H9 (cell line): ENCODE measurements around the gene PLD3. TPM values are rescaled to one million over a fixed set of nuclear protein-coding genes. Genes with fewer than 3 reads are reported as not detected.

Source experiments
- DNase-seq: peaks from one replicate; pipeline ENCODE4 v3.0.0-alpha.2; 2017
- H2AFZ ChIP-seq: one replicate; pipeline ENCODE4 v1.6.1; 2013; ENCODE audit warnings: mild to moderate bottlenecking, low read length, control low read depth, moderate library complexity
- H2AK5ac ChIP-seq: 2 replicates; pipeline ENCODE4 v1.6.1; 2013; ENCODE audit warnings: low read length, control low read depth, mixed read lengths; ENCODE audit not compliant: insufficient read length
- H2BK120ac ChIP-seq: one replicate; pipeline ENCODE4 v1.6.1; 2013; ENCODE audit warnings: low read depth, mild to moderate bottlenecking, low read length, control low read depth, inconsistent platforms; ENCODE audit not compliant: poor library complexity, severe bottlenecking
- H2BK12ac ChIP-seq: 2 replicates; pipeline ENCODE4 v1.6.1; 2013; ENCODE audit warnings: low read length, control low read depth, mixed read lengths, low read depth; ENCODE audit not compliant: insufficient read length
- H2BK15ac ChIP-seq: 2 replicates; pipeline ENCODE4 v1.6.1; 2013; ENCODE audit warnings: low read depth, low read length, control low read depth
- H2BK20ac ChIP-seq: one replicate; pipeline ENCODE4 v1.6.1; 2013; ENCODE audit warnings: low read depth, mild to moderate bottlenecking, low read length, control low read depth, inconsistent platforms; ENCODE audit not compliant: poor library complexity, severe bottlenecking
- H2BK5ac ChIP-seq: 2 replicates; pipeline ENCODE4 v1.6.1; 2013; ENCODE audit warnings: low read length, control low read depth, mixed read lengths; ENCODE audit not compliant: insufficient read length
- H3K14ac ChIP-seq: 2 replicates; pipeline ENCODE4 v1.6.1; 2013; ENCODE audit warnings: low read length, control low read depth; ENCODE audit not compliant: insufficient read depth
- H3K18ac ChIP-seq: 2 replicates; pipeline ENCODE4 v1.6.1; 2013; ENCODE audit warnings: low read depth, mild to moderate bottlenecking, mixed read lengths, low read length, control low read depth; ENCODE audit not compliant: insufficient read length
- H3K23ac ChIP-seq: 2 replicates; pipeline ENCODE4 v1.6.1; 2013; ENCODE audit warnings: low read length, control low read depth, mixed read lengths, low read depth; ENCODE audit not compliant: insufficient read length
- H3K23me2 ChIP-seq: 2 replicates; pipeline ENCODE4 v1.6.1; 2013; ENCODE audit warnings: low read depth, mild to moderate bottlenecking, mixed read lengths, low read length, control low read depth; ENCODE audit not compliant: insufficient read length, poor library complexity, severe bottlenecking
- H3K27ac ChIP-seq: 2 replicates; pipeline ENCODE4 v1.5.1; 2013; ENCODE audit warnings: low read length, control low read depth, mixed read lengths, low read depth; ENCODE audit not compliant: insufficient read length
- H3K27me3 ChIP-seq: 2 replicates; pipeline ENCODE4 v1.6.1; 2013; ENCODE audit warnings: low read length, control low read depth, inconsistent platforms; ENCODE audit not compliant: insufficient read depth
- H3K4ac ChIP-seq: 2 replicates; pipeline ENCODE4 v1.6.1; 2013; ENCODE audit warnings: low read depth, mild to moderate bottlenecking, control low read depth, inconsistent platforms, low read length, moderate library complexity
- H3K4me1 ChIP-seq: 2 replicates; pipeline ENCODE4 v1.6.1; 2013; ENCODE audit warnings: low read length, control low read depth, inconsistent platforms; ENCODE audit not compliant: insufficient read depth
- H3K4me2 ChIP-seq: 2 replicates; pipeline ENCODE4 v1.6.1; 2013; ENCODE audit warnings: low read length, control low read depth, mixed read lengths; ENCODE audit not compliant: insufficient read length, insufficient read depth
- H3K56ac ChIP-seq: 2 replicates; pipeline ENCODE4 v1.6.1; 2013; ENCODE audit warnings: low read depth, mild to moderate bottlenecking, mixed read lengths, low read length, control low read depth; ENCODE audit not compliant: insufficient read length
- H3K79me1 ChIP-seq: 2 replicates; pipeline ENCODE4 v1.6.1; 2013; ENCODE audit warnings: low read depth, mild to moderate bottlenecking, moderate library complexity, low read length, control low read depth, inconsistent platforms; ENCODE audit not compliant: insufficient read depth, poor library complexity, severe bottlenecking
- H3K79me2 ChIP-seq: 2 replicates; pipeline ENCODE4 v1.6.1; 2013; ENCODE audit warnings: low read length, control low read depth, inconsistent platforms; ENCODE audit not compliant: insufficient read depth
- H3K9ac ChIP-seq: 2 replicates; pipeline ENCODE4 v1.6.1; 2013; ENCODE audit warnings: low read length, control low read depth, mixed read lengths; ENCODE audit not compliant: insufficient read length; ENCODE audit errors: extremely low read depth
- H3K9me3 ChIP-seq: one replicate; pipeline ENCODE4 v1.6.1; 2013; ENCODE audit warnings: low read depth, low read length, inconsistent platforms; ENCODE audit not compliant: control insufficient read depth
- H3T11ph ChIP-seq: one replicate; pipeline ENCODE4 v1.6.1; 2013; ENCODE audit warnings: mild to moderate bottlenecking, low read length, control low read depth, inconsistent platforms
- H4K20me1 ChIP-seq: one replicate; pipeline ENCODE4 v1.6.1; 2013; ENCODE audit not compliant: control insufficient read depth, insufficient read length, insufficient read depth
- H4K5ac ChIP-seq: 2 replicates; pipeline ENCODE4 v1.6.1; 2013; ENCODE audit warnings: low read depth, mild to moderate bottlenecking, mixed read lengths, low read length, control low read depth; ENCODE audit not compliant: insufficient read length
- H4K8ac ChIP-seq: replicated peaks from 2 replicates; pipeline ENCODE4 v1.6.1; 2013; ENCODE audit warnings: low read length, control low read depth, mixed read lengths, low read depth; ENCODE audit not compliant: insufficient read length
- H4K91ac ChIP-seq: 2 replicates; pipeline ENCODE4 v1.6.1; 2013; ENCODE audit warnings: low read depth, mild to moderate bottlenecking, moderate library complexity, mixed read lengths, low read length, control low read depth; ENCODE audit not compliant: insufficient read length
- H3K27ac Mint-ChIP-seq, 3 experiments: 2 replicates in 2 of 3; 3 replicates in 1 of 3; pipeline ENCODE4 v1.8.0; 2020 to 2021; ENCODE audit warnings: mixed read lengths in 3 of 3, mild to moderate bottlenecking in 1 of 3, moderate library complexity in 1 of 3
- H3K27me3 Mint-ChIP-seq: 2 replicates; pipeline ENCODE4 v1.8.0; 2021; ENCODE audit warnings: low read depth, mild to moderate bottlenecking, moderate library complexity, mixed read lengths
- H3K36me3 Mint-ChIP-seq, 3 experiments: 2 replicates in 2 of 3; 3 replicates in 1 of 3; pipeline ENCODE4 v1.8.0; 2020 to 2021; ENCODE audit warnings: low read depth in 3 of 3, mixed read lengths in 3 of 3; ENCODE audit not compliant: insufficient read depth in 1 of 3
- H3K4me1 Mint-ChIP-seq, 2 experiments: 2 replicates each; pipeline ENCODE4 v1.8.0; 2020; ENCODE audit warnings: mixed read lengths in 2 of 2
- H3K4me3 Mint-ChIP-seq, 2 experiments: 2 replicates in 1 of 2; 3 replicates in 1 of 2; pipeline ENCODE4 v1.8.0; 2020 to 2021; ENCODE audit warnings: mild to moderate bottlenecking in 2 of 2, mixed read lengths in 2 of 2, moderate library complexity in 1 of 2
- H3K9me3 Mint-ChIP-seq, 2 experiments: 2 replicates in 1 of 2; 3 replicates in 1 of 2; pipeline ENCODE4 v1.8.0; 2020; ENCODE audit warnings: mild to moderate bottlenecking in 2 of 2, mixed read lengths in 2 of 2, moderate library complexity in 1 of 2
- WGBS: extraction: QIAGEN DNeasy Blood & Tissue Kit; methylation state at CpG from one replicate; pipeline ENCODE4 v1.1.7; 2013; ENCODE audit warnings: missing lambda C conversion rate, low lambda C conversion rate, mixed read lengths; ENCODE audit not compliant: insufficient read length; ENCODE audit errors: extremely low coverage; 5-methylcytosine and 5-hydroxymethylcytosine counted together
- microRNA-seq: library from miRNA; unstranded; fragments of <30 nt; microRNA quantifications from one replicate; pipeline ENCODE4, GENCODE V29; 2020; ENCODE audit warnings: borderline microRNAs expressed
- total RNA-seq: library from RNA; stranded (reverse); gene quantifications from 2 replicates; pipeline ENCODE4 v1.2.1, GENCODE V29; 2021
- TF ChIP-seq, protein P1 (sequence below): fragments of 200-600 bp; sonication (generic); conservative IDR thresholded peaks from 3 replicates; pipeline ENCODE4 v1.8.0; 2021; ENCODE audit warnings: antibody characterized with exemption, mild to moderate bottlenecking

The PLD3 gene
- total RNA-seq, 1 experiment from 2014 or later: 194 TPM

DNA sequence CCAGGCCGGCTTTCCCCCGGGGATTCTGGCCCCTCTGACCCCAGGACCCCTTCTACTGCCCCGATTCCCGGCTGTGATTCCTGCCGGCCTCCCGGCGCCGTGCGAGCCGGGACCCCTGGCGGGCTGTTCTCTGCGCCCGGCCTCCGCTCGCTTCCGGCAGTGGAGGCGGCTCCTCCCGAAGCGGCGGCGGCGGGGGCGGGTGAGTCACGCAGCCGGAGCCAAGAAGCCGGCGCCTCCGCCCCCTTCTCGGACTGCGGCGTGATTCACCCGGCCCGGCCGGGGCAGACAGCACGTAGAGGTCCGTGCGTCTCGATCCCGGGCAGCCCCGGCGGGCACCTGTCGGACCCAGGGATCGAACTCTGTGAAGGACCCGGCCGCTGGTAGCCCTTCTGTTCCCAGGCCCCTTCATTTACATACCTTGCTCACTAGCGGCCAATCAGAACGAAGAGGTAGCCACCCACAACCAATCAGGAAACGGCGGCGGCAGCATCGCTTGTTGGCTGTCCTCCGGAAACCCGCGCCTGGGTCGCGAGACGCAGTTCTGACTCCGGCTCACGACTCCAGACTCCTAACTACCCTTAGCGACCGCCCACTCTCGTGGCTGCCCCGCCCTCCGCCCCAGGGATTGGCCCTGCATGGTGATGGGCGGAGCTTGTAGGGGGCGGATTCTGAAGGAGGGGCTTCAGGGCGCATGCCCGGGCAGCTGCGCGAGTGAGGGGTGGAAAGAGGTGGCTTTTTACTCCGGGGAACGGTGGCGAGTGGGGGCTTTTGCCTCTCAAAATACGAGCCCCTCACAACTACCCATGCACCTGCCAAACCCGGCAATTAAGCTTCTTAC lies 77.2 kb downstream of the PLD3 start, which contains the start of gene SERTAD1:
Gene SERTAD1, minus strand, starts transcription at position 543 of the 838 bp plus-strand sequence. CDS start 2,446 bp downstream, outside the sequence.
- H3K27me3 ChIP-seq: no peaks in the 10 kb centered on the region
- peaks cover 16% of the 10 kb centered on the region for H3K23me2 ChIP-seq
- Mint-ChIP-seq H3K27me3 (no peaks in the 10 kb centered on the region), H3K9me3 (no peaks in the 10 kb centered on the region), H3K4me3 (peak within 1 kb of the TSS; percentile 91 to 97), H3K36me3 (peaks cover 0 to 5% (median 4%) of the 10 kb centered on the region in 3 experiments; a peak in 3 of 7 replicates), H3K4me1 (peaks cover 19% of the 10 kb centered on the region in 2 experiments), H3K27ac (peak within 1 kb of the TSS; percentile 93 to 96 (median 95))
- no peak within 1 kb of the TSS for H4K91ac ChIP-seq
- peak within 1 kb of the TSS; percentile 13 for H2BK20ac ChIP-seq
- no peaks in the 10 kb centered on the region for H3K79me2 ChIP-seq
- H4K20me1 ChIP-seq: no peaks in the 10 kb centered on the region
- no peak within 1 kb of the TSS for H3K4ac ChIP-seq
- peak within 1 kb of the TSS; percentile 60 for H3K9ac ChIP-seq
- peak; percentile 100 for DNase-seq
- no peak within 1 kb of the TSS for H4K8ac ChIP-seq
- peak within 1 kb of the TSS; percentile 74 for H3K14ac ChIP-seq
- no peaks in the 10 kb centered on the region for H3K9me3 ChIP-seq
- peak within 1 kb of the TSS; percentile 90 for H3K4me2 ChIP-seq
- no peak within 1 kb of the TSS for H3K27ac ChIP-seq
- H2AFZ ChIP-seq: no peak within 1 kb of the TSS
- WGBS: no CpG with 5 or more reads among the region's 75 CpGs
- no peak within 1 kb of the TSS for H4K5ac ChIP-seq
- no peaks in the 10 kb centered on the region for H3K79me1 ChIP-seq
- no peaks in the 10 kb centered on the region; the same call in 1 of the 2 replicates for H3K4me1 ChIP-seq
- H2BK5ac ChIP-seq: no peak within 1 kb of the TSS
- TF ChIP-seq, protein P1, sequence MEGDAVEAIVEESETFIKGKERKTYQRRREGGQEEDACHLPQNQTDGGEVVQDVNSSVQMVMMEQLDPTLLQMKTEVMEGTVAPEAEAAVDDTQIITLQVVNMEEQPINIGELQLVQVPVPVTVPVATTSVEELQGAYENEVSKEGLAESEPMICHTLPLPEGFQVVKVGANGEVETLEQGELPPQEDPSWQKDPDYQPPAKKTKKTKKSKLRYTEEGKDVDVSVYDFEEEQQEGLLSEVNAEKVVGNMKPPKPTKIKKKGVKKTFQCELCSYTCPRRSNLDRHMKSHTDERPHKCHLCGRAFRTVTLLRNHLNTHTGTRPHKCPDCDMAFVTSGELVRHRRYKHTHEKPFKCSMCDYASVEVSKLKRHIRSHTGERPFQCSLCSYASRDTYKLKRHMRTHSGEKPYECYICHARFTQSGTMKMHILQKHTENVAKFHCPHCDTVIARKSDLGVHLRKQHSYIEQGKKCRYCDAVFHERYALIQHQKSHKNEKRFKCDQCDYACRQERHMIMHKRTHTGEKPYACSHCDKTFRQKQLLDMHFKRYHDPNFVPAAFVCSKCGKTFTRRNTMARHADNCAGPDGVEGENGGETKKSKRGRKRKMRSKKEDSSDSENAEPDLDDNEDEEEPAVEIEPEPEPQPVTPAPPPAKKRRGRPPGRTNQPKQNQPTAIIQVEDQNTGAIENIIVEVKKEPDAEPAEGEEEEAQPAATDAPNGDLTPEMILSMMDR: peak; percentile 91
- no peak within 1 kb of the TSS for H2BK120ac ChIP-seq
- H3K18ac ChIP-seq: peak within 1 kb of the TSS; percentile 64
- no peak within 1 kb of the TSS for H3K56ac ChIP-seq
- H3T11ph ChIP-seq: no peak within 1 kb of the TSS
- H2AK5ac ChIP-seq: no peak within 1 kb of the TSS
- H2BK15ac ChIP-seq: no peak within 1 kb of the TSS
- no peak within 1 kb of the TSS for H3K23ac ChIP-seq
- no peak within 1 kb of the TSS for H2BK12ac ChIP-seq

Small RNAs within 50 kb of the gene (microRNA-seq; reads per million reads assigned to microRNA genes)
- gene MIR6796: not detected

Other genes with a start within 250 kb of the PLD3 start
- 17.7 and 19.0 TPM in 2 replicates for gene MAP3K10, start 157.3 kb upstream of the PLD3 start, total RNA-seq
- gene TTC9B, start 130.3 kb upstream of the PLD3 start, total RNA-seq: 0.15 and 0.31 TPM in 2 replicates
- gene CCNP, start 122.0 kb upstream of the PLD3 start, total RNA-seq: 0.31 and 0.35 TPM in 2 replicates
- 142 and 150 TPM in 2 replicates for gene AKT2, start 63.4 kb upstream of the PLD3 start, total RNA-seq
- 18.4 and 19.4 TPM in 2 replicates for gene C19orf47, start 298 bp upstream of the PLD3 start, total RNA-seq
- gene HIPK4, start 41.5 kb downstream of the PLD3 start, total RNA-seq: 0.15 TPM in 1 of 2 replicates, not detected in the other
- gene PRX, start 64.7 kb downstream of the PLD3 start, total RNA-seq: 3.8 and 4.0 TPM in 2 replicates
- gene SERTAD1, start 77.3 kb downstream of the PLD3 start, total RNA-seq: 7.9 and 9.3 TPM in 2 replicates
- 30.9 and 32.2 TPM in 2 replicates for gene SERTAD3, start 95.6 kb downstream of the PLD3 start, total RNA-seq
- gene BLVRB, start 117.0 kb downstream of the PLD3 start, total RNA-seq: 27.9 and 30.4 TPM in 2 replicates
- gene SPTBN4, start 118.3 kb downstream of the PLD3 start, total RNA-seq: 2.7 and 2.9 TPM in 2 replicates
- gene SHKBP1, start 228.2 kb downstream of the PLD3 start, total RNA-seq: 90.9 and 92.9 TPM in 2 replicates